WTC11 (cell line): ENCODE data around the gene NUP98. TPM values are rescaled to one million over a fixed set of nuclear protein-coding genes. Genes with fewer than 3 reads are reported as not detected.

Experiments used
- ATAC-seq: fragments of 200-7000 bp; cut with Tn5 transposase; 2 replicates; pipeline ENCODE4 v1.10.0; 2021; ENCODE audit warnings: mild to moderate bottlenecking, moderate library complexity
- CTCF ChIA-PET: fragments of 300-600 bp; sonication (Branson Sonifier 250); formaldehyde crosslinking; loops from one replicate; lab custom pipeline; 2021; ENCODE audit warnings: antibody characterized with exemption; lab: Charles Lee
- POLR2A ChIA-PET: fragments of 350-600 bp; sonication (Branson Sonifier 250); formaldehyde crosslinking; loops from one replicate; lab custom pipeline; 2021; ENCODE audit warnings: antibody characterized with exemption; lab: Charles Lee
- DNase-seq: peaks from one replicate; pipeline ENCODE4 v3.0.0; 2021; ENCODE audit warnings: low spot score
- H3K27ac Mint-ChIP-seq: 2 replicates; pipeline ENCODE4 v1.8.0; 2021; ENCODE audit warnings: mixed read lengths
- H3K27me3 Mint-ChIP-seq: 2 replicates; pipeline ENCODE4 v1.8.0; 2021; ENCODE audit warnings: low read depth, mild to moderate bottlenecking, moderate library complexity, mixed read lengths
- H3K36me3 Mint-ChIP-seq: 2 replicates; pipeline ENCODE4 v1.8.0; 2021; ENCODE audit warnings: mixed read lengths
- H3K4me1 Mint-ChIP-seq: 2 replicates; pipeline ENCODE4 v1.8.0; 2022; ENCODE audit warnings: mixed read lengths
- H3K4me3 Mint-ChIP-seq: 2 replicates; pipeline ENCODE4 v1.8.0; 2021; ENCODE audit warnings: mild to moderate bottlenecking, moderate library complexity, mixed read lengths
- H3K9me3 Mint-ChIP-seq: 2 replicates; pipeline ENCODE4 v1.8.0; 2021; ENCODE audit warnings: mixed read lengths
- CBFB ChIP-seq: sonication (generic); formaldehyde crosslinking; IDR thresholded peaks from 2 replicates; pipeline ENCODE4 v1.8.1; 2022; ENCODE audit warnings: mild to moderate bottlenecking, low read depth, missing genetic modification reagents
- GTF2I ChIP-seq: fragments of 250-450 bp; sonication (Bioruptor Pico); conservative IDR thresholded peaks from 2 replicates; pipeline ENCODE4 v1.4.0; 2021; ENCODE audit warnings: mild to moderate bottlenecking
- JUN ChIP-seq: sonication (generic); formaldehyde crosslinking; IDR thresholded peaks from 2 replicates; pipeline ENCODE4 v1.8.0; 2023; ENCODE audit warnings: mild to moderate bottlenecking, missing genetic modification reagents
- NFE2L1 ChIP-seq: sonication (generic); formaldehyde crosslinking; IDR thresholded peaks from 2 replicates; pipeline ENCODE4 v1.8.1; 2023; ENCODE audit warnings: missing genetic modification reagents
- SMAD4 ChIP-seq: sonication (generic); formaldehyde crosslinking; IDR thresholded peaks from 2 replicates; pipeline ENCODE4 v1.8.0; 2022; ENCODE audit warnings: mild to moderate bottlenecking, missing genetic modification reagents
- SOX15 ChIP-seq: fragments of 250-450 bp; sonication (Bioruptor Pico); IDR thresholded peaks from 2 replicates; pipeline ENCODE4 v1.9.0; 2021; ENCODE audit warnings: mild to moderate bottlenecking
- TCF7 ChIP-seq: sonication (generic); formaldehyde crosslinking; IDR thresholded peaks from 2 replicates; pipeline ENCODE4 v1.8.0; 2022; ENCODE audit warnings: mild to moderate bottlenecking, low read depth, missing genetic modification reagents, moderate library complexity
- TEAD4 ChIP-seq: sonication (generic); formaldehyde crosslinking; IDR thresholded peaks from 2 replicates; pipeline ENCODE4 v1.8.0; 2022; ENCODE audit warnings: mild to moderate bottlenecking, missing genetic modification reagents
- ZNF219 ChIP-seq: sonication (generic); formaldehyde crosslinking; IDR thresholded peaks from 2 replicates; pipeline ENCODE4 v1.8.0; 2023; ENCODE audit warnings: missing genetic modification reagents, mild to moderate bottlenecking, borderline replicate concordance
- total RNA-seq: library from RNA; stranded (reverse); gene quantifications from 3 replicates; pipeline ENCODE4 v1.2.3, GENCODE V29; 2021
- TF ChIP-seq, protein P1 (sequence below): fragments of 250-450 bp; sonication (Bioruptor Pico); IDR thresholded peaks from 2 replicates; pipeline ENCODE4 v1.8.0; 2021; ENCODE audit warnings: mild to moderate bottlenecking
- TF ChIP-seq, protein P2 (sequence below): sonication (generic); formaldehyde crosslinking; IDR thresholded peaks from 2 replicates; pipeline ENCODE4 v1.8.0; 2023; ENCODE audit warnings: missing genetic modification reagents
- TF ChIP-seq, protein P3 (sequence below): fragments of 250-450 bp; sonication (Bioruptor Pico); conservative IDR thresholded peaks from 2 replicates; pipeline ENCODE4 v1.9.0; 2021; ENCODE audit warnings: mild to moderate bottlenecking
- TF ChIP-seq, protein P4 (sequence below): sonication (generic); formaldehyde crosslinking; conservative IDR thresholded peaks from 2 replicates; pipeline ENCODE4 v1.8.1; 2023; ENCODE audit warnings: mild to moderate bottlenecking, low read depth, missing genetic modification reagents, moderate library complexity
- TF ChIP-seq, protein P5 (sequence below): sonication (generic); formaldehyde crosslinking; IDR thresholded peaks from 2 replicates; pipeline ENCODE4 v1.8.0; 2022; ENCODE audit warnings: mild to moderate bottlenecking, missing genetic modification reagents
- TF ChIP-seq, protein P6 (sequence below): fragments of 250-450 bp; sonication (Bioruptor Pico); IDR thresholded peaks from 2 replicates; pipeline ENCODE4 v1.9.0; 2021; ENCODE audit warnings: mild to moderate bottlenecking
- TF ChIP-seq, protein P7 (sequence below): sonication (generic); formaldehyde crosslinking; IDR thresholded peaks from 2 replicates; pipeline ENCODE4 v1.8.1; 2023; ENCODE audit warnings: mild to moderate bottlenecking, missing genetic modification reagents

Gene NUP98
- total RNA-seq, 1 experiment from 2014 or later, result 81.4 TPM

DNA sequence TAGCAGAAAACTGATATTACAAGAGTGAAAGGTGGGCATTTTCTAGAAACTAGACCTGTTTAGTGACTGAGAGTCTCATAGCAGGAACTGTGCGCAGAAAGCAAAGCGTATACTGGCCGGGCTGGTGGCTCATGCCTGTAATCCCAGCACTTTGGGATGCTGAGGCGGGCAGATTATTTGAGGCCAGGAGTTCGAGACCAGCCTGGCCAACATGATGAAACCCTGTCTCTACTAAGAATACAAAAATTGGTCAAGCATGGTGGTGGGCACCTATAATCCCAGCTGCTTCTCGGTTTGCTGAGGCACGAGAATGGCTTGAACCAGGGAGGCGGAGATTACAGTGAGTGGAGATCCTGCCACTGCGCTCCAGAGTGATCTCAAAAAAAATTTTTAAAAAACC, 1.8 kb upstream of the NUP98 start:
- ChIA-PET POLR2A (no interaction called here), CTCF (interaction anchor here (4.7 kb wide), 1 partner anchor 9 kb away, joined by 52 read pairs; the partner anchor contains the start of gene PGAP2)
- TF ChIP-seq NFE2L1 (CRISPR knock-in tag), result no peak
- TF ChIP-seq, protein P1, sequence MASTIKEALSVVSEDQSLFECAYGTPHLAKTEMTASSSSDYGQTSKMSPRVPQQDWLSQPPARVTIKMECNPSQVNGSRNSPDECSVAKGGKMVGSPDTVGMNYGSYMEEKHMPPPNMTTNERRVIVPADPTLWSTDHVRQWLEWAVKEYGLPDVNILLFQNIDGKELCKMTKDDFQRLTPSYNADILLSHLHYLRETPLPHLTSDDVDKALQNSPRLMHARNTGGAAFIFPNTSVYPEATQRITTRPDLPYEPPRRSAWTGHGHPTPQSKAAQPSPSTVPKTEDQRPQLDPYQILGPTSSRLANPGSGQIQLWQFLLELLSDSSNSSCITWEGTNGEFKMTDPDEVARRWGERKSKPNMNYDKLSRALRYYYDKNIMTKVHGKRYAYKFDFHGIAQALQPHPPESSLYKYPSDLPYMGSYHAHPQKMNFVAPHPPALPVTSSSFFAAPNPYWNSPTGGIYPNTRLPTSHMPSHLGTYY (CRISPR knock-in tag), result no peak
- TF ChIP-seq, protein P2, sequence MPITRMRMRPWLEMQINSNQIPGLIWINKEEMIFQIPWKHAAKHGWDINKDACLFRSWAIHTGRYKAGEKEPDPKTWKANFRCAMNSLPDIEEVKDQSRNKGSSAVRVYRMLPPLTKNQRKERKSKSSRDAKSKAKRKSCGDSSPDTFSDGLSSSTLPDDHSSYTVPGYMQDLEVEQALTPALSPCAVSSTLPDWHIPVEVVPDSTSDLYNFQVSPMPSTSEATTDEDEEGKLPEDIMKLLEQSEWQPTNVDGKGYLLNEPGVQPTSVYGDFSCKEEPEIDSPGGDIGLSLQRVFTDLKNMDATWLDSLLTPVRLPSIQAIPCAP (CRISPR knock-in tag), result no peak
- no peak for TF ChIP-seq TEAD4 (CRISPR knock-in tag)
- no peak for TF ChIP-seq TCF7 (CRISPR knock-in tag)
- TF ChIP-seq SMAD4 (CRISPR knock-in tag), result no peak
- TF ChIP-seq GTF2I (CRISPR knock-in tag), result no peak
- TF ChIP-seq ZNF219 (CRISPR knock-in tag), result no peak
- TF ChIP-seq CBFB (CRISPR knock-in tag), result no peak
- TF ChIP-seq, protein P3, sequence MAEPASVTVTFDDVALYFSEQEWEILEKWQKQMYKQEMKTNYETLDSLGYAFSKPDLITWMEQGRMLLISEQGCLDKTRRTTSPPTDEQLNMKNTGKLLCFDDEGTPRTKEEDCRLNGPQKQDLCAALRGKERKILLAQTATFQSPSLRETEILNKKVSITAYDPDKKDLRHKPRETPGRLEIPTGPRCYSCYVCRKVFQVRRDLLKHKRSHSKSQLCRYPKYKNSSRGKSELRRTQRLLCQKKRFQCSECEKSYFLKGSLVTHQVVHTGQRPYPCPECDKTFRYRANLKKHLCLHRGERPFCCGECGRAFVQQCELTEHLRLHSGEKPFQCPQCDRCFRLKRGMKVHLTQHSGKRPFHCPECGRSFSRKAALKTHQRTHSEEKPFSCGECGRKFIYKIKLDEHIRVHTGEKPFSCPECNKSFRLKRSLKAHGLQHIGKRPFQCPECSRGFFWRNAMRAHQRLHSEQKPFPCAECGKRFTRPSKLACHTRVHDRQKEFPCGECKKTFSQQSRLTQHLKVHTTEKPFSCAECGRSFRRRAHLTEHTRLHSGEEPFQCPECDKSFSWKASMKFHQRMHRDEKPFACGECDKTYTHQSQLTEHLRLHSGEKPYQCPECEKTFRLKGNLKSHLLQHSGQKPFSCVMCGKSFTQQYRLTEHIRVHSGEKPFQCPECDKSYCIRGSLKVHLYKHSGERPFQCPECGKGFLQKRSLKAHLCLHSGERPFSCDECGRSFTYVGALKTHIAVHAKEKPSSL (CRISPR knock-in tag), result no peak
- TF ChIP-seq, protein P4, sequence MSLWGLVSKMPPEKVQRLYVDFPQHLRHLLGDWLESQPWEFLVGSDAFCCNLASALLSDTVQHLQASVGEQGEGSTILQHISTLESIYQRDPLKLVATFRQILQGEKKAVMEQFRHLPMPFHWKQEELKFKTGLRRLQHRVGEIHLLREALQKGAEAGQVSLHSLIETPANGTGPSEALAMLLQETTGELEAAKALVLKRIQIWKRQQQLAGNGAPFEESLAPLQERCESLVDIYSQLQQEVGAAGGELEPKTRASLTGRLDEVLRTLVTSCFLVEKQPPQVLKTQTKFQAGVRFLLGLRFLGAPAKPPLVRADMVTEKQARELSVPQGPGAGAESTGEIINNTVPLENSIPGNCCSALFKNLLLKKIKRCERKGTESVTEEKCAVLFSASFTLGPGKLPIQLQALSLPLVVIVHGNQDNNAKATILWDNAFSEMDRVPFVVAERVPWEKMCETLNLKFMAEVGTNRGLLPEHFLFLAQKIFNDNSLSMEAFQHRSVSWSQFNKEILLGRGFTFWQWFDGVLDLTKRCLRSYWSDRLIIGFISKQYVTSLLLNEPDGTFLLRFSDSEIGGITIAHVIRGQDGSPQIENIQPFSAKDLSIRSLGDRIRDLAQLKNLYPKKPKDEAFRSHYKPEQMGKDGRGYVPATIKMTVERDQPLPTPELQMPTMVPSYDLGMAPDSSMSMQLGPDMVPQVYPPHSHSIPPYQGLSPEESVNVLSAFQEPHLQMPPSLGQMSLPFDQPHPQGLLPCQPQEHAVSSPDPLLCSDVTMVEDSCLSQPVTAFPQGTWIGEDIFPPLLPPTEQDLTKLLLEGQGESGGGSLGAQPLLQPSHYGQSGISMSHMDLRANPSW (CRISPR knock-in tag), result no peak
- TF ChIP-seq JUN (CRISPR knock-in tag), result no peak
- TF ChIP-seq, protein P5, sequence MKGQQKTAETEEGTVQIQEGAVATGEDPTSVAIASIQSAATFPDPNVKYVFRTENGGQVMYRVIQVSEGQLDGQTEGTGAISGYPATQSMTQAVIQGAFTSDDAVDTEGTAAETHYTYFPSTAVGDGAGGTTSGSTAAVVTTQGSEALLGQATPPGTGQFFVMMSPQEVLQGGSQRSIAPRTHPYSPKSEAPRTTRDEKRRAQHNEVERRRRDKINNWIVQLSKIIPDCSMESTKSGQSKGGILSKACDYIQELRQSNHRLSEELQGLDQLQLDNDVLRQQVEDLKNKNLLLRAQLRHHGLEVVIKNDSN (CRISPR knock-in tag), result no peak
- no peak for TF ChIP-seq SOX15 (CRISPR knock-in tag)
- TF ChIP-seq, protein P6, sequence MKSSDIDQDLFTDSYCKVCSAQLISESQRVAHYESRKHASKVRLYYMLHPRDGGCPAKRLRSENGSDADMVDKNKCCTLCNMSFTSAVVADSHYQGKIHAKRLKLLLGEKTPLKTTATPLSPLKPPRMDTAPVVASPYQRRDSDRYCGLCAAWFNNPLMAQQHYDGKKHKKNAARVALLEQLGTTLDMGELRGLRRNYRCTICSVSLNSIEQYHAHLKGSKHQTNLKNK, result no peak
- TF ChIP-seq, protein P7, sequence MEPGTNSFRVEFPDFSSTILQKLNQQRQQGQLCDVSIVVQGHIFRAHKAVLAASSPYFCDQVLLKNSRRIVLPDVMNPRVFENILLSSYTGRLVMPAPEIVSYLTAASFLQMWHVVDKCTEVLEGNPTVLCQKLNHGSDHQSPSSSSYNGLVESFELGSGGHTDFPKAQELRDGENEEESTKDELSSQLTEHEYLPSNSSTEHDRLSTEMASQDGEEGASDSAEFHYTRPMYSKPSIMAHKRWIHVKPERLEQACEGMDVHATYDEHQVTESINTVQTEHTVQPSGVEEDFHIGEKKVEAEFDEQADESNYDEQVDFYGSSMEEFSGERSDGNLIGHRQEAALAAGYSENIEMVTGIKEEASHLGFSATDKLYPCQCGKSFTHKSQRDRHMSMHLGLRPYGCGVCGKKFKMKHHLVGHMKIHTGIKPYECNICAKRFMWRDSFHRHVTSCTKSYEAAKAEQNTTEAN (CRISPR knock-in tag), result no peak
- ATAC-seq (no peak), DNase-seq (no peak)
- Mint-ChIP-seq H3K36me3 (peaks cover 11% of the 10 kb centered on the region; the same call in 1 of the 2 replicates), H3K27ac (no peak overlapping the region), H3K4me3 (no peak overlapping the region), H3K4me1 (peaks cover 17% of the 10 kb centered on the region), H3K27me3 (no peaks in the 10 kb centered on the region), H3K9me3 (no peaks in the 10 kb centered on the region)
